ENCODE measurements around the gene TMEM240.
"Not testable (repeated sequence)": the region's sequence is repeated elsewhere in the genome, so short reads cannot be mapped to it uniquely, and the experiment has no call there.

TMEM240 gene

GRCh38 chr1:1490633-1491230 is 49.7 kb downstream of the TMEM240 start:
- ATAC-seq (replicated peaks) (no peak), DNase-seq (no peak)
- no peak overlapping the region for H3K4me3 Mint-ChIP-seq
- no peak overlapping the region for H3K27ac Mint-ChIP-seq
- H3K36me3 Mint-ChIP-seq, result peaks cover 49 to 57% of the 10 kb centered on the region in 2 donors
- H3K4me1 Mint-ChIP-seq, result no peaks in the 10 kb centered on the region
- H3K9me3 Mint-ChIP-seq, result peaks cover 0 to 6% of the 10 kb centered on the region in 2 donors
- H3K27me3 Mint-ChIP-seq, result no peaks in the 10 kb centered on the region

- Mint-ChIP-seq H3K36me3 (peaks cover 49 to 54% of the 10 kb centered on the region in 2 donors), H3K4me1 (no peaks in the 10 kb centered on the region), H3K9me3 (peaks cover 0 to 6% of the 10 kb centered on the region in 2 donors), H3K27ac (no peak overlapping the region), H3K27me3 (no peaks in the 10 kb centered on the region), H3K4me3 (no peak overlapping the region)
- ATAC-seq (replicated peaks) (no peak), DNase-seq (no peak)
Observed at GRCh38 chr1:1489861-1490260, 50.6 kb downstream of the TMEM240 start.

GRCh38 chr1:1489231-1489630 is 51.2 kb downstream of the TMEM240 start:
- H3K36me3 Mint-ChIP-seq, result peaks cover 45 to 49% of the 10 kb centered on the region in 2 donors

GRCh38 chr1:1487701-1488100 is 52.7 kb downstream of the TMEM240 start:
- Mint-ChIP-seq H3K9me3 (no peaks in the 10 kb centered on the region), H3K4me3 (no peak overlapping the region), H3K36me3 (peaks cover 40 to 48% of the 10 kb centered on the region in 2 donors), H3K27ac (no peak overlapping the region), H3K27me3 (no peaks in the 10 kb centered on the region), H3K4me1 (no peaks in the 10 kb centered on the region)
- DNase-seq, result no peak
- ATAC-seq (replicated peaks), result no peak

More at GRCh38 chr1:1489231-1489630, 51.2 kb downstream of the TMEM240 start:
- Mint-ChIP-seq H3K27me3 (no peaks in the 10 kb centered on the region), H3K27ac (no peak overlapping the region), H3K4me1 (no peaks in the 10 kb centered on the region), H3K4me3 (no peak overlapping the region), H3K9me3 (peaks cover 0 to 6% of the 10 kb centered on the region in 2 donors)
- DNase-seq (no peak), ATAC-seq (replicated peaks) (no peak)

GRCh38 chr1:1485755-1486317 is 54.6 kb downstream of the TMEM240 start:
- H3K4me1 Mint-ChIP-seq; H3K27me3 Mint-ChIP-seq; H3K9me3 Mint-ChIP-seq; H3K4me3 Mint-ChIP-seq; ATAC-seq (replicated peaks); H3K27ac Mint-ChIP-seq; DNase-seq: not testable (repeated sequence)
- peaks cover 29 to 42% of the 10 kb centered on the region in 2 donors for H3K36me3 Mint-ChIP-seq

- not testable (repeated sequence) for H3K9me3 Mint-ChIP-seq; ATAC-seq (replicated peaks); H3K4me1 Mint-ChIP-seq; DNase-seq; H3K27ac Mint-ChIP-seq; H3K27me3 Mint-ChIP-seq; H3K4me3 Mint-ChIP-seq
- peaks cover 26 to 38% of the 10 kb centered on the region in 2 donors for H3K36me3 Mint-ChIP-seq
Observed at GRCh38 chr1:1484976-1485750, 55.3 kb downstream of the TMEM240 start.
